IMR-90 (cell line): ENCODE measurements around the gene ANKRD9. TPM values are rescaled to one million over a fixed set of nuclear protein-coding genes. Genes with fewer than 3 reads are reported as not detected.

Source experiments
- ATAC-seq: fragments of 200-7000 bp; cut with Tn5 transposase; 2 replicates; pipeline ENCODE4 v1.9.1; 2020; ENCODE audit warnings: low read depth, mild to moderate bottlenecking, moderate library complexity
- BruUV-seq: library from RNA; stranded (reverse); fragments of 400-500 nt; replicated peaks from 2 replicates; lab custom pipeline; 2021; lab: Mats Ljungman, UMichigan
- CTCF ChIA-PET: fragments of 300-600 bp; formaldehyde crosslinking; extraction: SDS; loops from one replicate; lab custom pipeline; 2021; ENCODE audit warnings: antibody characterized with exemption; lab: Yijun Ruan, JAX
- POLR2A ChIA-PET: fragments of 300-600 bp; sonication (Branson Sonifier 250); formaldehyde crosslinking; loops from one replicate; lab custom pipeline; 2022; ENCODE audit warnings: antibody characterized with exemption; ENCODE audit not compliant: unreplicated experiment; lab: Charles Lee
- DNase-seq: peaks from one replicate; pipeline ENCODE4 v3.0.0; 2013
- H2AFZ ChIP-seq: replicated peaks from 2 replicates; pipeline ENCODE3; 2013; ENCODE audit warnings: low read length, mild to moderate bottlenecking; ENCODE audit not compliant: poor library complexity
- H2AK5ac ChIP-seq: 2 replicates; pipeline ENCODE4 v1.6.1; 2013; ENCODE audit warnings: low read depth, low read length, inconsistent platforms
- H2AK9ac ChIP-seq: replicated peaks from 2 replicates; pipeline ENCODE3; 2013; ENCODE audit warnings: mild to moderate bottlenecking, low read depth, low read length, moderate library complexity; ENCODE audit not compliant: poor library complexity
- H2BK120ac ChIP-seq: 2 replicates; pipeline ENCODE4 v1.6.1; 2013; ENCODE audit warnings: low read depth, low read length, inconsistent platforms
- H2BK15ac ChIP-seq: 3 replicates; pipeline ENCODE4 v1.6.1; 2013; ENCODE audit warnings: low read depth, low read length, inconsistent platforms
- H2BK20ac ChIP-seq: 2 replicates; pipeline ENCODE4 v1.6.1; 2013; ENCODE audit warnings: low read depth, mild to moderate bottlenecking, inconsistent platforms, low read length, moderate library complexity
- H2BK5ac ChIP-seq: 2 replicates; pipeline ENCODE4 v1.6.1; 2013; ENCODE audit warnings: mild to moderate bottlenecking, low read depth, low read length, inconsistent platforms; ENCODE audit not compliant: poor library complexity, severe bottlenecking
- H3K14ac ChIP-seq: replicated peaks from 2 replicates; pipeline ENCODE4 v1.6.1; 2013; ENCODE audit warnings: low read depth, low read length, inconsistent platforms
- H3K18ac ChIP-seq: 2 replicates; pipeline ENCODE4 v1.6.1; 2013; ENCODE audit warnings: low read depth, low read length, control low read depth
- H3K23ac ChIP-seq: 2 replicates; pipeline ENCODE4 v1.6.1; 2013; ENCODE audit warnings: low read depth, low read length, inconsistent platforms
- H3K27ac ChIP-seq: 2 replicates; pipeline ENCODE4 v1.5.1; 2013; ENCODE audit warnings: mild to moderate bottlenecking, control low read depth, low read length; ENCODE audit not compliant: insufficient read depth
- H3K27me3 ChIP-seq: 2 replicates; pipeline ENCODE4 v1.6.1; 2013; ENCODE audit warnings: low read length; ENCODE audit not compliant: control insufficient read depth, insufficient read depth
- H3K36me3 ChIP-seq: 2 replicates; pipeline ENCODE4 v1.6.1; 2013; ENCODE audit warnings: low read length, mixed read lengths; ENCODE audit not compliant: control insufficient read depth, insufficient read depth
- H3K4ac ChIP-seq: 2 replicates; pipeline ENCODE4 v1.6.1; 2013; ENCODE audit warnings: low read depth, low read length, inconsistent platforms
- H3K4me1 ChIP-seq: 2 replicates; pipeline ENCODE4 v1.6.1; 2013; ENCODE audit warnings: low read length, mixed read lengths; ENCODE audit not compliant: control insufficient read depth, insufficient read depth
- H3K4me2 ChIP-seq: 2 replicates; pipeline ENCODE4 v1.6.1; 2013; ENCODE audit warnings: low read depth, mild to moderate bottlenecking, control low read depth, low read length, moderate library complexity
- H3K4me3 ChIP-seq: 2 replicates; pipeline ENCODE4 v1.5.1; 2013; ENCODE audit warnings: low read depth, mild to moderate bottlenecking, control low read depth, low read length, moderate library complexity; ENCODE audit not compliant: insufficient read depth
- H3K56ac ChIP-seq: 2 replicates; pipeline ENCODE4 v1.6.1; 2013; ENCODE audit warnings: low read length, inconsistent platforms; ENCODE audit not compliant: insufficient read depth; ENCODE audit errors: extremely low read depth
- H3K79me1 ChIP-seq, 2 experiments: 2 replicates each; pipeline ENCODE4 v1.6.1; 2013; ENCODE audit warnings: low read length in 2 of 2, inconsistent platforms in 1 of 2, low read depth in 1 of 2
- H3K9ac ChIP-seq: 2 replicates; pipeline ENCODE4 v1.6.1; 2013; ENCODE audit warnings: low read depth, low read length, control low read depth
- H3K9me1 ChIP-seq: 2 replicates; pipeline ENCODE4 v1.6.1; 2013; ENCODE audit warnings: low read length, inconsistent platforms; ENCODE audit not compliant: insufficient read depth
- H3K9me3 ChIP-seq: 2 replicates; pipeline ENCODE4 v1.6.1; 2013; ENCODE audit warnings: low read length; ENCODE audit not compliant: control insufficient read depth, insufficient read depth
- H4K20me1 ChIP-seq: 2 replicates; pipeline ENCODE4 v1.6.1; 2013; ENCODE audit warnings: low read length, inconsistent platforms; ENCODE audit not compliant: insufficient read depth
- H4K5ac ChIP-seq: 2 replicates; pipeline ENCODE4 v1.6.1; 2013; ENCODE audit warnings: mild to moderate bottlenecking, low read depth, low read length, control low read depth
- H4K8ac ChIP-seq, 2 experiments: 2 replicates each; pipeline ENCODE4 v1.6.1; 2013; ENCODE audit warnings: low read depth in 2 of 2, low read length in 2 of 2, control low read depth in 1 of 2, inconsistent platforms in 1 of 2
- H4K91ac ChIP-seq: 2 replicates; pipeline ENCODE4 v1.6.1; 2013; ENCODE audit warnings: low read depth, low read length, inconsistent platforms; ENCODE audit not compliant: insufficient read depth
- FOS ChIP-seq: fragments of 150-350 bp; IDR thresholded peaks from 2 replicates; pipeline ENCODE4 v1.6.1; 2016; ENCODE audit warnings: low read depth, low read length
- MXI1 ChIP-seq: IDR thresholded peaks from 2 replicates; pipeline ENCODE4 v1.6.1; 2012; ENCODE audit warnings: low read depth, mild to moderate bottlenecking, low read length, moderate library complexity, borderline replicate concordance
- POLR2A ChIP-seq: IDR thresholded peaks from 2 replicates; pipeline ENCODE4 v1.6.1; 2012; ENCODE audit warnings: mild to moderate bottlenecking, low read depth, low read length
- RCOR1 ChIP-seq: IDR thresholded peaks from 2 replicates; pipeline ENCODE4 v1.6.1; 2012; ENCODE audit warnings: mild to moderate bottlenecking, low read length, improper control_type of control experiment; ENCODE audit not compliant: insufficient replicate concordance
- SMC3 ChIP-seq: fragments of 150-350 bp; IDR thresholded peaks from 2 replicates; pipeline ENCODE4 v1.6.1; 2016; ENCODE audit warnings: low read depth, mild to moderate bottlenecking, antibody characterized with exemption, low read length, moderate library complexity
- WGBS, 2 experiments: methylation state at CpG; one replicate each; pipeline versions ENCODE4 v1.1.5 to v1.1.7; 2013; ENCODE audit warnings: missing lambda C conversion rate in 2 of 2; ENCODE audit not compliant: insufficient read length in 1 of 2; ENCODE audit errors: extremely low coverage in 2 of 2; 5-methylcytosine and 5-hydroxymethylcytosine counted together
- dilution Hi-C: fragments of 300-500 bp; cut with HindIII; formaldehyde crosslinking; loops from one replicate; pipeline ENCODE4 v1.14.3; 2018; ENCODE audit warnings: low sequenced_read_pairs; ENCODE audit not compliant: unreplicated experiment
- in situ Hi-C: fragments of 300-500 bp; cut with MboI; formaldehyde crosslinking; loops from 3 replicates; pipeline ENCODE4 v1.14.3; 2019; ENCODE audit warnings: low sequenced_read_pairs, inconsistent platforms, mixed read lengths
- intact Hi-C: fragments of 100-400 bp; cut with micrococcal nuclease; formaldehyde crosslinking; loops from 2 replicates; pipeline ENCODE4 v1.10.0; 2022
- polyA plus RNA-seq, 3 experiments: library from polyadenylated mRNA; depleted of rRNA; stranded (reverse); fragments of >200 nt; gene quantifications; 2 replicates each; pipeline ENCODE4 v1.2.3, GENCODE V29; 2012; ENCODE audit warnings: low replicate concordance in 1 of 3
- total RNA-seq: library from RNA; depleted of rRNA; stranded (reverse); fragments of >200 nt; gene quantifications from 2 replicates; pipeline ENCODE4 v1.2.3, GENCODE V29; 2012
- TF ChIP-seq, protein P1 (sequence below): conservative IDR thresholded peaks from 2 replicates; pipeline ENCODE4 v1.5.1; 2012; ENCODE audit warnings: mild to moderate bottlenecking, low read depth, low read length, improper control_type of control experiment
- TF ChIP-seq, protein P2 (sequence below): fragments of 150-350 bp; IDR thresholded peaks from 2 replicates; pipeline ENCODE4 v1.6.1; 2016; ENCODE audit warnings: low read depth, mild to moderate bottlenecking, low read length, moderate library complexity, borderline replicate concordance
- TF ChIP-seq, protein P3 (sequence below): fragments of 150-350 bp; IDR thresholded peaks from 2 replicates; pipeline ENCODE4 v1.6.1; 2017; ENCODE audit warnings: mild to moderate bottlenecking, antibody characterized with exemption, low read length, low read depth

ANKRD9 gene
- total and polyA plus RNA-seq, 2 of the 4 experiments (the other 2 are of a cell fraction) = 3.9 to 15.7 TPM

DNA sequence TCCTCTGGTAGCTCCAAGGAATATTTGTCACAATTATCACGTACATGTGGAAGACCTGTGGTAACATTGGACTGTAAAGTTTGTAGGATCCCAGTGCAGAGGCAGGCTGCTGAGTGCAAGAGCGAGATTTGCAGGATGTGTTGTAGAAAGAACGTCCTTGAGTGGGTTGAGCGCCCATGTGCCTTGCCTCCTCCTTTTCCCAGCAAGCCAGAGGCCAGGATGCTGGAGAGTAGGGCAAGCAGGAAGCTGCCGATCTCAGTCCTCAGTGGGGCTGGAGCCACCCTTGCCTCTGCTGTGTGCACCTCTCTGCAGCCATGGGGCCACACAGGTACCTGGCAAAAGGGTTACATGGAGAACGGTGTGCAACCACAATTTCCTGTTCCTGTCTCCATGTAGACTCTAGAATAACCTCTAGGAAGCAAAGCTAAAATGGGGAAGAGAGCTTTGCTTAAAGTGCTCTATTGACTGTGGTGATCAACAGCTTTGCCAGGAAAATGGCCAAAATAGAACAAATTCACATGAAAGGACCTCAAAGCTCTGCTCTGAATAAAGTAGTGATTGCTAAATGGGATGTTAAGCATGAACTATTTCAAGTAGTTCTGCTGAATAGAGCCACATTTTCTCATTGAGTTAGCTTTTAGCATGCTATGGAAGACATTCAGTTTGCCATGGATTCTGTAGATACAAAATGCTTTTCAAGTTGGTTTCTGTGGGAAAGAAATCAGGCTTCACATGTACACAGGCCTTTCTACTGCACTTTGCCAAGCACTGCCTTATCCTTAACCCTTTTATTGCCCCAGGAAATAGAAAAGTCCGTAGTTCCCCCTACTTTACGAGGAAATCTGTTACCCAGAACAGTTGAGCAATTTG, 37.4 kb downstream of the ANKRD9 start (continued):
- TF ChIP-seq, protein P1, sequence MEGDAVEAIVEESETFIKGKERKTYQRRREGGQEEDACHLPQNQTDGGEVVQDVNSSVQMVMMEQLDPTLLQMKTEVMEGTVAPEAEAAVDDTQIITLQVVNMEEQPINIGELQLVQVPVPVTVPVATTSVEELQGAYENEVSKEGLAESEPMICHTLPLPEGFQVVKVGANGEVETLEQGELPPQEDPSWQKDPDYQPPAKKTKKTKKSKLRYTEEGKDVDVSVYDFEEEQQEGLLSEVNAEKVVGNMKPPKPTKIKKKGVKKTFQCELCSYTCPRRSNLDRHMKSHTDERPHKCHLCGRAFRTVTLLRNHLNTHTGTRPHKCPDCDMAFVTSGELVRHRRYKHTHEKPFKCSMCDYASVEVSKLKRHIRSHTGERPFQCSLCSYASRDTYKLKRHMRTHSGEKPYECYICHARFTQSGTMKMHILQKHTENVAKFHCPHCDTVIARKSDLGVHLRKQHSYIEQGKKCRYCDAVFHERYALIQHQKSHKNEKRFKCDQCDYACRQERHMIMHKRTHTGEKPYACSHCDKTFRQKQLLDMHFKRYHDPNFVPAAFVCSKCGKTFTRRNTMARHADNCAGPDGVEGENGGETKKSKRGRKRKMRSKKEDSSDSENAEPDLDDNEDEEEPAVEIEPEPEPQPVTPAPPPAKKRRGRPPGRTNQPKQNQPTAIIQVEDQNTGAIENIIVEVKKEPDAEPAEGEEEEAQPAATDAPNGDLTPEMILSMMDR = no peak
- no peak for TF ChIP-seq POLR2A

DNA sequence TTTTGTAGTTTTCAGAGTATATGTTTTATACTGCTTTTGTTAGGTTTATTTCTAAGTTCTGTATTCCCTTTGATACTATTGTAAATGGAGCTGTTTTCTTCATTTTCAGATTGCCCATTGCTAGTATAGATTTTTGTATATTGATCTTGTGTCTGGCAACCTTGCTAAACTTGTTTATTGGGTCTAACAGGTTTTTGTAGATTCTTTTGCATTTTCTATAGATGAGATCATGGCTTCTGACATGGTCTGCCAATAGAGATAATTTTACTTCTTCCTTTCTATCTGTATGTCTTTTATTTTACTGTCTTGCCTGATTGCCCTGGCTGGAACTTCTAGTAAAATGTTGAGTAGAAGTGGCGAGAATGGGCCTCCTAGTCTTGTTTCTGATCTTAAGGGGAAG, 40.3 kb downstream of the ANKRD9 start:
- Histone ChIP-seq H2BK5ac (no peak overlapping the region), H3K23ac (no peak overlapping the region), H4K5ac (no peak overlapping the region), H3K18ac (no peak overlapping the region), H4K8ac (no peak overlapping the region), H3K9me3 (no peaks in the 10 kb centered on the region), H3K27me3 (no peaks in the 10 kb centered on the region), H2AFZ (no peak overlapping the region), H3K9ac (no peak overlapping the region), H4K91ac (no peak overlapping the region), H3K4me1 (peaks cover 8% of the 10 kb centered on the region), H3K56ac (no peak overlapping the region), H2BK20ac (no peak overlapping the region), H3K4ac (no peak overlapping the region), H3K79me1 (peaks cover 0 to 8% of the 10 kb centered on the region in 2 experiments; a peak in 2 of 4 replicates), H3K27ac (no peak overlapping the region), H2BK120ac (no peak overlapping the region), H2BK15ac (no peak overlapping the region), H2AK5ac (no peak overlapping the region), H3K4me3 (no peak overlapping the region), H3K14ac (no peak overlapping the region), H3K4me2 (no peak overlapping the region), H3K36me3 (peaks cover 16% of the 10 kb centered on the region), H3K9me1 (peaks cover 14% of the 10 kb centered on the region; the same call in 1 of the 2 replicates), H2AK9ac (no peak overlapping the region), H4K20me1 (peaks cover 3% of the 10 kb centered on the region; the same call in 1 of the 2 replicates)
- no CpG with 5 or more reads among the region's 1 CpG for WGBS, 2 experiments
- intact Hi-C loops = no loop called here
- dilution Hi-C loops = no loop called here
- in situ Hi-C loops = no loop called here
- ATAC-seq = no peak
- ChIA-PET POLR2A (no interaction called here), CTCF (no interaction called here)
- no peak for DNase-seq
- BruUV-seq = no TSS peak
- TF ChIP-seq POLR2A = no peak
- TF ChIP-seq, protein P2, sequence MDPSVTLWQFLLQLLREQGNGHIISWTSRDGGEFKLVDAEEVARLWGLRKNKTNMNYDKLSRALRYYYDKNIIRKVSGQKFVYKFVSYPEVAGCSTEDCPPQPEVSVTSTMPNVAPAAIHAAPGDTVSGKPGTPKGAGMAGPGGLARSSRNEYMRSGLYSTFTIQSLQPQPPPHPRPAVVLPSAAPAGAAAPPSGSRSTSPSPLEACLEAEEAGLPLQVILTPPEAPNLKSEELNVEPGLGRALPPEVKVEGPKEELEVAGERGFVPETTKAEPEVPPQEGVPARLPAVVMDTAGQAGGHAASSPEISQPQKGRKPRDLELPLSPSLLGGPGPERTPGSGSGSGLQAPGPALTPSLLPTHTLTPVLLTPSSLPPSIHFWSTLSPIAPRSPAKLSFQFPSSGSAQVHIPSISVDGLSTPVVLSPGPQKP = no peak
- TF ChIP-seq SMC3 = no peak
- TF ChIP-seq MXI1 = no peak
- TF ChIP-seq FOS = no peak
- TF ChIP-seq, protein P1 = no peak
- TF ChIP-seq, protein P3, sequence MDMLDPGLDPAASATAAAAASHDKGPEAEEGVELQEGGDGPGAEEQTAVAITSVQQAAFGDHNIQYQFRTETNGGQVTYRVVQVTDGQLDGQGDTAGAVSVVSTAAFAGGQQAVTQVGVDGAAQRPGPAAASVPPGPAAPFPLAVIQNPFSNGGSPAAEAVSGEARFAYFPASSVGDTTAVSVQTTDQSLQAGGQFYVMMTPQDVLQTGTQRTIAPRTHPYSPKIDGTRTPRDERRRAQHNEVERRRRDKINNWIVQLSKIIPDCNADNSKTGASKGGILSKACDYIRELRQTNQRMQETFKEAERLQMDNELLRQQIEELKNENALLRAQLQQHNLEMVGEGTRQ = no peak
- TF ChIP-seq RCOR1 = no peak
